Activated CD4-positive, CD25-positive, alpha-beta regulatory T cell (primary cell): ENCODE measurements around the gene RBMS3.

Experiments used
- DNase-seq, 4 experiments: peaks; one replicate each; lab custom pipeline; 2025; lab: John Stamatoyannopoulos, UW

Gene RBMS3

DNA sequence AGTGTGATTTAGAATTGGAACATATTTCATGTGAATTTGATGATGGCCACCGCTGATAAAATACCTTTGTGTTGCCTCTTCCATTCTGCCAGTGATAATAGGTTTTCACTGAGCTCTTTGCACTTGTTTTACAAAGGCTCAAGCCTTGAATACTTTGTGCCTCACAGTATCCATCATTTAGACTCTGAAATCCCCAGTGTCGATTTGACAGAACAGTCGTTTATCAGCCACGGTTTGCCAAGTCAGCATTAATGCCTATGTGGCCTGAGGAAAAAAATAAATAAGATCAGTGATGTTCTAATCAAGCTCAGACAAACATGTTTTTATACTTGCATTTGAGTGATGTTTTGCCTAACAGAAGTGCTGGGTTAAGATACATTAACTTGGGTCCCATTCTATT, 399.1 kb downstream of the RBMS3 start:
- no peak for DNase-seq

- no peak for DNase-seq
Measured at GRCh38 chr3:29683018-29683993, 402.4 kb downstream of the RBMS3 start.

DNA sequence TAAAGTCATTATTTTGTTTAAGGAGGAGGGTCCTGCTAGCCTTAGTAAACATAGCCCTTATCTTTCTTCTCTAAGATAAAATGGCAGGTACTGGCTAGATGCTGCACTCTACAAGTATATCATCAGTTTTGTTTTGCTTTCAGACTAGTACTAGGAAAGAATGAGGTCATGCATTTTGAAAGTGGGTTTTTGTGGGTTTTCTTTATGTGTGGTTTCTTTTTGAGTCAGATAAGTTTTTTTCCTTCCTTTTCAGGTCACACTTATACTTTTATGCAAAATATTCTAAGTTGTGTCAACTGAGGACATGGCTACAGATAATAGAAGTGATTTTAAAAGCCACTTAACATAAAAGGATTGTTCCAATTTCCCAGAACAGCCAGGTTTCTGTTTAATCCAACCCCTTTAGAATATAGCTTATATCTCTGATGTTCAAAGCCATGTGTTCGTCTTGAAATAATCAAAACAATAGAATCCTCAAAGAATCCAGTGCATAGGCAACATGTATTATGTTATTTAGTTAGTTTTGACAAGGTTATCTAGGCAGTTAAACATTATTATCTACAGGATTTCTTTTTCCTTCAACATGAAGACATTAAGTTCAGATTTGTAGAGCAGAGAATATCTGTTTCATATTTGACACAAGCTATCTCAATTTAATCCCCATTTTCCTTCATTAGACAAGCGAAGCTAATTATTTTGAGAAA, 406.2 kb downstream of the RBMS3 start:
- no peak for DNase-seq

DNA sequence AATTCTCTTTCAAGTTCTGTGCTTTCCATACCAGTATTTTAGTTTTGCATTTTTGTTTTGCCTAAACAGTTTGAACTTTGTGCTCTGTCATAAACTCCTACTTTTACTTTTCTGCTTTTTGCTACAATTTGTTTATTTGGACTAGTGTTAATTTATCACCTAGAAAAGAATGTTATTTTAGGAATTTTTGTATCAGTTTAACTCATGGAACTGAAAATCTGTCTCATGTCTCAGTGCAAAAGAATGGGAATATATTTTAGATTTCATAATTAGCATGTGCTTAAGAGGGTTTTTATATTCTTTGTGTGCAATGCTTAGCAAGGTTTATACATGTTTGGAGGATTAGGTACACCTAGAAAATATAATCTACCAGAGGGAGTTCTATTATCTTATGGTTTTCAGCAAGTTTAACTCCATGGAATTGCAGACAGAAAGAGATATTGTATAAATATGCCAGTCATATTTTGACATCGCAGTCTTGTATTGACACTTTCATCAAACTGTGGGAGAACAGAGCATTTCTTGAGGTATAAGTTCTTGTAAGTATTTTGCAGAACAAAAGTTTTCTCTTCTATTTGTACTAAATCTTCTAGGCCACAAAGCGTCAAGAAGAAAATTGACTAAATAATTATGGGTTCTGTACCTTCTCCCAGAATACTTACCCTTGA, 409.9 kb downstream of the RBMS3 start:
- DNase-seq, result no peak

GRCh38 chr3:29693863-29694262, 413.0 kb downstream of the RBMS3 start:
- DNase-seq, result no peak

DNA sequence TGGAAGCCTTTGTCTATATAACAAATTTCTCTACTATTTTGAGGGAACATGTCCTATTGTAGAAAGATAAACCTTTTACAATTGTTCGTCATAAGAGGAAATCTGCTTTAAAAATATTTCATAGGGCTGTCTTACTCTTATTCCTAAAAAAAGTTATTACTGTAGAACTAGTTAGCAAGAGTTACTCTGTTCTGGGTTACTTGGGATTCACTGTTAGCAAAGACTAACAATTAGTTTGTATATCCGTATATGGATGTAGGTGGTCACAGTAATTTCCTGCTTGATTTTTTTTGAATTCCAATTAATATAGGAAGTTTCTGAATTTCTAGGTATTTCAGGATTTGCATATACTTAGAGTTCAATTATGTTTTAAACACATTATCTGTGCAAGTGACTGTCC, 413.5 kb downstream of the RBMS3 start:
- no peak for DNase-seq

DNA sequence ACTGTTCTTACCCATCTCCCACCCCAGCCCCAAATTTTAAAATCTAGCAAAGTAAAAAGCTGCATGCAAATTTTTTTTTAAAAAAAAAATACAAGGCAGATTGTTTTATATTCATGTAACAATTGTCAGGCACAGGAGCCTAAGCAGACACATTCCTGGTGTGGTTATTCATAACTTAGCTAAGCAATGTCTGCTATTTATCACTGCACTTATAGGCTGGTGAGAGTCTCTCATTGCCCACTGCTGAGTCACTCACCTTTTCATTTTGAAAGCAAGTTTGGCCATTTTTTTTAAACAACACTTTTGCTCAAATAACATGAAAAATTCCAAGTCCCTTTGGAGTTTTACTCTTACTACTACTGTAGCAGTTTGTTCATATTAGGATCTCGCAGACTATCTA, 413.9 kb downstream of the RBMS3 start:
- DNase-seq, result no peak

- DNase-seq, result no peak
Measured at GRCh38 chr3:29695201-29695600, 414.3 kb downstream of the RBMS3 start.

- no peak for DNase-seq
Measured at GRCh38 chr3:29695643-29696198, 414.9 kb downstream of the RBMS3 start.

DNA sequence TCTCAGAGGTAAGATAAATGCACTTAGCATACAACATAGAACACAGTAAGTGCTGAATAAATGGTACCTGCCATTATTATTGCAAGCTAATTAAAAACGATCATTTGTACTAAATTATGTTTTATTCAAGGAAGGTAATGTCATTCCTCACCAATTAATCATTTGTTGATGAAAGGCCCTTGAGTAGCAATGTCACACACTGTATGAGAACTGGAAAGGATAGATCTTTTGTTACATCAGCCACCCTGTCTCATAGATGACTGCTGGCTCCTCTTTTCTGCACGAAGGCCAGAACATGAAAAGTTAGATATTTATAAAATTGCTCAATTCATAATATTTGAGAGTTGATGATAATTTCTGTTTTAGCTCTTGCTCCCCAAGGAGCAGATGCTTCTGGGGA, 415.4 kb downstream of the RBMS3 start:
- no peak for DNase-seq

GRCh38 chr3:29697989-29698388, 417.1 kb downstream of the RBMS3 start:
- no peak for DNase-seq

GRCh38 chr3:29700256-29700655, 419.4 kb downstream of the RBMS3 start:
- DNase-seq, result no peak

- no peak for DNase-seq
Measured at GRCh38 chr3:29701326-29701983, 420.6 kb downstream of the RBMS3 start.

DNA sequence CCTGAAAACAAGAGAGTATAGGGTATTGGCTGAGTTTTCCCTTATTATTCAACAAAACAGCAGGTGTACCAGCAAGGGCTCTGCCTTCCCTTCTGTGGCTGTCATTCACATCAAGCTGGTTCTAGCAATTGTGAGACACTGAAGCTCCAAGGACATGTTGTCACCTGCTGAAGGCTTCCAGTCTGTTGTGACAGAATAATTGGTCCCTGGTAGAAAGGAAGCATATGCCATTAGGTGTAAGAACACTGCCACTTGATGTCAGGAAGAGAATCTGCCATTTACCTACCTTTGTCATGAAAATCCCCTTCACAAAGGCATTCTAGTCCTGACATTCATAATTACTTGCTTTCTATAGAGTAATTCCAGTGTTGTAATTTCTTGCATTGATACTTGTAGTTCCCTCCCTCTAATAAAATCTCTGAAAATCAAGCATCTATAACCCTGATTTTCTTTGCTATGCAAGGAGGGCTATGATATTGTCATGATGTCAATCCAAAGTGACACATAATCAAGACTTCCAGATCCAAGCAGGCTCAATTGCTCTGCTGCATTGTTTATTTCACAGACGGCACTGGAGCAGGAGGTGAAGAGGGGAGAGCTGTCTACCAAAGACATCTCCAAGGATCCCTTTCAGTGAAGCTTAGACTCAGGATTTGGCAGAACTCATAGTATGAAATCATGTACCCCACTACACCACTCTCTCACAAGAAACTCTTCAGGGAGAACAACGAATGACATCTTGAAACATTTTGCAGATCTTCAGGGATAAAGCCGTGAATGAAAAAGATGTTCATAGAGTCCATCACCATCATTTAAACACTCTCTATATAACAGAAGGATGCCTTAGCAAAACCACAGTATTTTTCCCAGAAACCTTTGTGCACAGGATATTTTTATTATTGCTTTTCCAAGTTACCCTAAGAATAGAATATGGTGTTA, 425.3 kb downstream of the RBMS3 start:
- DNase-seq, result no peak

DNA sequence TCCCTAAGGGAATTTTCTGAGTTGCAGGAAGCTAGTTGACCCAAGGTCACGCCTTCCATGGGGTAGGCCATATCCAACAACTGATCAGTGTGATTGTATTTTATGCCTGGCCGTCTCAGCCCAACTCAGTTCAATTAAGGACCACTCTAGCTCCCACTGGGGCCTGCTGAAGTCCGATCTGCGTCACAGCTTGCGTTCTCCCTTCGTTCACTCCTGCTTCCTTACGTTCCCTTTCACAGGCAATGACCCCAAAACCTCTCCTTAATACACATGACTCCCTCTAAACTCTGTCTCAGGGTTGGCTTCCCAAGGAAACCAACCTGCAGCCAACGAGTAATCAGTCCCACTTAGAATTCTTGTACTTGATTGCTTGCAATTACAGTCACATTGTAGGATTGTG, 428.0 kb downstream of the RBMS3 start:
- no peak for DNase-seq

GRCh38 chr3:29711255-29711771, 430.4 kb downstream of the RBMS3 start:
- no peak for DNase-seq

GRCh38 chr3:29716213-29716612, 435.3 kb downstream of the RBMS3 start:
- DNase-seq, result no peak

- no peak for DNase-seq
Measured at GRCh38 chr3:29718661-29719065, 437.8 kb downstream of the RBMS3 start.

DNA sequence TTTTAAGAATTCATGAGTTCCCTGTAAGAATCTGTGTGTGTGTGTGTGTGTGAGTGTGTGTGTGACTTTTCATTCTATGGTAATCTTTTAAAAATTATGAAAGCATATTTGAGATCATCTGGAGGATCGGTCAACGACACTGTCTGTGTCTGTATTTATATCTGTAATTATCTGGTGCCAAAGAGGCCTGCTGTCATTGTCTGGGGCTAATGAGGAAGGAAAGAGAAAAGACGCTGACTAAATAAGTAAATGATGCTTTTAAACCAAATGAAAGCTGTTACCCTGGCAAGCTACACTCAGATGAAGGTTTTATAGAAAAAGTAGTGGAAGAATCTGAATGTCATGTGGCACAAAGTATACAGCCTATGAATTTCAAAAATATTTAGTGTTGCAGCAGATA, 439.8 kb downstream of the RBMS3 start:
- DNase-seq, result no peak

DNA sequence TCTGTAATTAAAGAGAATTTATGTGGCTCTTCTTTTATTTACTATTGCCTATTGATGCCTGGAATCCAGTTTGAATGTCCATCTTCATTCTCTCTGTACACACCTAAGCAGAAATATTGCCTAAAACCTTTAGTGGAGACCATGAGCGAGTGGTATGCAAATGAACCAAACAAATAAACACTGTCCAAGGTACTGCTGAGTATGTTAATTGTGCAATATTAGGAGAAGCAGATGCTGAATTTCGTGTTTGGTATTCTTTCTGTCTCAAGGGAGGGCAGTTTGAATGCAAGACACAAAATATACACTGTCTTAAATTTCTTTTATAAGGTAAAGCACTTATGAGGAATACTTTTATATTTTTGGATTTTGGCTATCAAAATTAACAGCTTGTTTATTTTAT, 440.9 kb downstream of the RBMS3 start:
- DNase-seq, result no peak
